Stimulated activated CD4-positive, alpha-beta T cell treated with anti-CD3 and anti-CD28 coated beads, TNF-alpha, amount 100 ng/mL, for 1 hour (primary cell): ENCODE measurements around the gene PKD2L2.
"Not testable (repeated sequence)": the region's sequence is repeated elsewhere in the genome, so short reads cannot be mapped to it uniquely, and the experiment has no call there.

Experiments used
- DNase-seq, 3 donors: peaks; one replicate each; pipeline ENCODE4 v3.0.0-alpha.2; 2020; ENCODE audit warnings: low read depth in 3 of 3, low spot score in 1 of 3

Gene PKD2L2

DNA sequence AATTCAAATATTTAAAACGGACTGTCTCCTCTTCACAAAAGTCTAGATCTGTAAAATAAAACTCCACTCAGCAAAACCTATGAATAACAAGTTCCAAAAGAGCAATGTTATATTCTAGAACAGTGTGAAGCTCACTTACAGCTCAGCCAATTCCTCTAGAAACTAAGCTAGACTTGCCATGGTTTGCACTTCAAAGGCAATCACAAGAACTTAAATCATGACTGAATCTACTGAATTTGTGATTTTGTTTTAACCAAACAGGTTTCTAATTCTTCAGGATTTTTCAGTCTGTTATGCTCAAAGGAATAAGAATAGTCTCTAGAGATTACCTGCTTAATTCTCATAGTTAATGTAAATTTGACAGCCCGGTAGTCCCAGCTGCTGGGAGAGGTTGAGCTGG, 1.4 kb upstream of the PKD2L2 start:
- no peak for DNase-seq

DNA sequence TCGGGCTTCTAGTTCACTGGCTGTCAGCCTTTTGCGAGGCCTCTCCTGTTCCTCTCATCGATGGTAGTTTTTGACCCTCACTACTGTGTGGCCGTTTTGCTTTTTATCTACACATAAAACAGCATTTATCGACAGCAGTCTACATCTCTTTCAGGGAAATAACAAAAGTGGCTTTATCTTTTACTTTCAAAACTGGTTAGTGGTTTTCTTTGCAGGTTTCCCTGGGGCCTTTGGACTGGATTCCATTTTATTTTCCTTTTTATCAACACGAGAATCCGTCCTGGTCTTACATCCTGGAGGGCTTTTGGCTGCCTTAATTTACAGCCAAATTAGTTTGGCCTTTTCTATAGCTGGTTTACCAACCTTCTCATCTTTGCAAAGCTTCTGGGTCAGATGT, 793 bp upstream of the PKD2L2 start:
- no peak for DNase-seq

DNA sequence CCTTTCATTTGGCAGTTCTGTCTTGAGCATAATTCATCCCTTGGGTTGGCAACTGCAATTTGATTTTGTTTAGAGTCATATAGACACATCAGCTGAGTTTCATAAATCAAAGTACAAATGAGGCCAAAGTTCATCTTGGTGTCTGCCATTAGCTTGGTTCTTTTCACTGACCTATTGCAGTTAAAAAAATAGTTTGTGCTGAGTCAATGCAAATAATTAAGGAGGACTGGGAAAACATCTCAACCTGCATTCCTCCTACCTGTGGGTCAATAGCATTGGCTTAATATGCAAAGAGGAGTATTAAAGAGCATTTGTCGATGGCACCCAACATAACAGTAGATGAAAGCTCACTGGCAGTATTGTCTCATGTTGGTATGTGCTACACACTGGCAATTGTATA, 1.6 kb downstream of the PKD2L2 start:
- no peak for DNase-seq

DNA sequence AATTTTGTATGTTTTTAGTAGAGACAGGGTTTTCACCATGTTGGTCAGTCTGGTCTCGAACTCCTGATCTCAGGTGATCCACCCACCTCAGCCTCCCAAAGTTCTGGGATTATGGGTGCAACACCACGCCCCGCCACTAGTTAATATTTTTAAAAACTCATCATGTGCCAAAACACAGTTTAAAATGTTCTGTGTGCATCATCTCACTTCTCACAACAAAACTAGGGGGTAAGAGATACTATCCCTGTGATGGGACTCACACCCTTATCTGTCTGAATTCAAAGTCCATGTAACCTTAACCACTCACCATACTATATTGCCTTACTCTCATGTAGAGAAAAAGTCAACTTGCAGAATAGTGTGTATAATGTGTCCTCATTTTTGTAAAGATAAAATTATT, 2.6 kb downstream of the PKD2L2 start:
- DNase-seq: no peak

DNA sequence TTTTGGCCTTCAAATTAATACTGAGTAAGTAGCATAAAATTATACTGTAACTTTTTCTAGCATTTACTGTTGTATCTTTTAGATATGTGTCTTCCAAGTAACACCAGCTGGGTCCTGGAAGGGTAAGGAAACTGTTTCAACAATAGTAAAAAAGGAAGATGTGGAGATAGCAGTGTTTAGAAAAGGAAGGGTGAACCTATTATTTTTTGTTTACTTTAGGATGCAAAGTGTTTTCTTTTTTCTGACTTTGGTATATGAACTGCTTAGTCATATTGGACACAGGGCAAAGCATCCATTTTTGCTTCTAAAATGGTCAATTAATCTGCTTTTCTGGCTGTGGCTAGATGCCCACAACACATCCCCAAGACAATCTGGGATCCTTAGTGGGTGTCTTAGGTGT, 5.3 kb downstream of the PKD2L2 start:
- no peak for DNase-seq

DNA sequence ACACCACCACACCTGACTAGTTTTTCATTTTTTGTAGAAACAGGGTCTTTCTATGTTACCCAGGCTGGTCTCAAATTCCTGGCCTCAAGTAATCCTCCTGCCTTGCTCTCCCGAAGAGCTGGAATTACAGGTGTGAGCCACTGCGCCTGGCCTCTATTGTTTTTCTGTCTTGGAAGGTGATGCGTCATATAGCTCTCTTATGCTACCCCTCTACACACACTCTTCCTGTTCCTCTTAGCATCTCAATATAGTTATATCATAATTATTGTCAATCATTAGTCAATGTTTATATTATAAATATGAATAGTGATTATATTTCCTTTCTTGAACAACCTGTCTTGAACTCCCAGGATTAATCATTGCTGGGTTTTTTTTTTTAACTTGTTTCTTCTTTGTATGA, 7.3 kb downstream of the PKD2L2 start:
- no peak for DNase-seq

DNA sequence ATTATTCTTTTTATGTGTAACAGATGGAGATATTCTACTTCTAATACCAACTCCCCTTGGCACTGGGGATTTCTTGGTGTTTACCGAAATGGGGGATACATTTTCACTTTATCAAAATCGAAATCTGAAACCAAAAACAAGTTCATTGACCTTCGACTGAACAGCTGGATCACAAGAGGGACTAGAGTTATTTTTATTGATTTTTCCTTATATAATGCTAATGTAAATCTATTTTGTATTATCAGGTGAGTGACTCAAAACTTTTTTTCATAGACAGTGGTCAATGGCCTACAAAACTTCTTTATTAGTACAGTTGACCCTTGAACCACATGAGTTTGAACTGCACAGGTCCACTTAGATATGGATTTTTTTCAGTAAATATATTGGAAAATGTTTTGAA, 10.2 kb downstream of the PKD2L2 start:
- DNase-seq: no peak

DNA sequence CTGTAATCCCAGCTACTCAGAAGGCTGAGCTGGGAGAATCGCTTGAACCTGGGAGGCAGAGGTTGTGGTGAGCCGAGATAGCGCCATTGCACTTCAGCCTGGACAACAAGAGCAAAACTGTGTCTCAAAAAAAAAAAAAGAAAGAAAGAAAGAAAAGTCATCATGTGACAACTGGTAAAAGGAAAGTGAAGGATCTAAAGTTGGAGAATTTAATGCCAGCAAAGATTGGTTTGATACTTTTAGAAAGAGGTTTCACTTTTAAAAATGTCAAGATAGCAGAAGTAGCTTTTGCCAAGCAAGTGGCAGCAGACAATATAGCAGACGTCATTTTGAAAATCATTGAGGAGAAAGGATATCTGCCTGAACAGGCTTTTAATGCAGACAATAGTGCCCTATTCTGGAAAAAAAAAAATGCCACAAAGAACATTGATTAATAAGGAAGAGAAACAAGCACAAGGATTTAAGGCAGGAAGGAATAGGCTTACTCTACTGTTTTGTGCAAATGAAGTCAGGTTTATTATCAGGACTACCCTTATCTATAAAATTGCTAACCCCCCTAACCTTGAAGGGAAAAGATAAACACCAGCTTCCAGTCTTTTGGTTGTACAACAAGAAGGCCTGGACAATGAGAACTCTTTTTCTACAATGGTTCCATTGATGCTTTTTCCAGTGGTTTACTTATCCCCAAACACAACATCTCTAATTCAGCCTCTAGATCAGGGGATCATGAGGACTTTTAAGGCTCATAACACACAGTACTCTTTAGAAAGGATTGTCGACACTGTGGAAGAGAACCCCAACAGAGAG, 12.0 kb downstream of the PKD2L2 start:
- DNase-seq: no peak

DNA sequence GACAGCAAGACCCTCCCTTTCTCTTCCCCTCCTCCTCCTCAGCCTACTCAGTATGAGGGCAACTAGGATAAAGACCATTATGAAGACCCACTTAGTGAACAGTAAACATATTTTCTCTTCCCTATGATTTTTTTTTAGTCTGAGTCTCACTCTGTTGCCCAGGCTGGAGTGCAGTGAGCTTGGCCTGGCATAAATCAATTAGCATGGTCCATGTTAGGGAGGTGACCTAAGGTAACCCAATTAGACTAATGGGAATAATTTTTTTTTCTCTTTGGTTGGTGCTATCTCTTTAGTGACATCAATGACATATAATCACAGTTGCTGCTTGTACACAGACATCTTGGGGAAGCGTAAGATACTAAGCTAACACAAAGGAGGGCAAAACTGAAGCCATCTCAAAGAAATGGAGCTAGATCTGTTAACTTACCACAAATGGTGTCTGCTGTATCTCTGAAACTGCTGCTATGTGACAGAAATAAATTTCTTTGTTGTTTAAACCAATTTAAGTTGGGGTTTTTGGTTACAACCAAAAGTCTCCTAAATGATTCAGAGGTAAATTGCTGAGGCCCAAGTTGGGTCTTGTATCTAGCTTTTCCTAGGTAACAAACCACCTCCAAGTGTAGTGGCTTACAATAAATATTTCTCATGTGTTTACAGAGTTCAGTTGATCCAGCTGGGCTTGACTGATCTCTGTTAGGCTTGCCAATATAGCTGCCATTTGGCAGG, 13.3 kb downstream of the PKD2L2 start:
- no peak for DNase-seq

DNA sequence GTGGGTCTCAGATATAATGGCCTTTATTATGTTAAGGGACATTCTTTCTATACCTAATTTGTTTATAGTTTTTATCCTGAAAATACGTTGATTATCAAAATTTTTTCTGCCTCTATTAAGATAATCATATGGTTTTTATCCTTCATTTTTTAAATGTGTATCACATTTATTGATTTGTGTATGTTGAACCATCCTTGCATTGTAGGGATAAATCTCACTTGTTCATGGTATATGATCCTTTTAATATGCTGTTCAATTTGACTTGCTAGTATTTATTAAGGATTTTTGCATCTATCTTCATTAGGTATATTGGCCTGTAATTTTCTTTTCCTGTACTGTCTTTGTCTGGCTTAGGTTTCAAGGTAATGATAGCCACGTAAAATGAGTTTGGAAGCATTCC, 25.5 kb downstream of the PKD2L2 start:
- DNase-seq: no peak

DNA sequence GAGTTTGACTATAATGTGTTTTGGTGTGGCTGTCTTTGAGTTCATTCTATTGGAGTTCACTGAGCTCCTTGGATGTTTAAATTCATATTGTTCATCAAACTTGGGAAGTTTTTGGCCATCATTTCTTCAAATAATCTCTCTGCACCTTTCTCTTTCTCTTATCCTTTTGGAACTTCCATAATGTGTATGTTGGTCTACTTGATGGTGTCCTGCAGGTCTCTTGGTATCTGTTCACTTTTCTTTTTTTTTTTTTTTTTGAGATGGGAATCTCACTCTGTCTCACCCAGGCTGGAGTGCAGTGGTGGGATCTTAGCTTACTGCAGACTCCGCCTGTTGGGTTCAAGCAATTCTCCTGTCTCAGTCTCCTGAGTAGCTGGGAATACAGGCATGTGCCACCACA, 27.7 kb downstream of the PKD2L2 start:
- no peak for DNase-seq

DNA sequence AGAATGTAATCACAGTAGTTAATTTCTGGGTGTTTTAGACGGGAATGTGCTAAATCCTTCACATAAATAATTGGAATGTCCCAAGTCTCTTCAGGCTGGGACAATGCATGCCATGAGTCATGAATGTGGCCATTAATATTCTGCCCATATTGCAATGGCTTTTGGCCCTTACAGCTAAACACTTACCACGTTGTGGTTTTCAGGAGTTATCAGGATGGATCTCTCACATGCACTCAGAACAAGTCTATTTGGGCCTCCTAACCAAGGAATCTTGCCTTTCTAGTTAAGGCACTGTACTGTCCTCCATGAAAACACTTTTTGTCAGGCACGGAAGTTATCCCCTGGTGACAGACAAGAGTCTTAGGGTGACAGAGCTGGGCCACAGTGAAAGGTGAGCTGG, 32.7 kb downstream of the PKD2L2 start:
- DNase-seq: no peak

DNA sequence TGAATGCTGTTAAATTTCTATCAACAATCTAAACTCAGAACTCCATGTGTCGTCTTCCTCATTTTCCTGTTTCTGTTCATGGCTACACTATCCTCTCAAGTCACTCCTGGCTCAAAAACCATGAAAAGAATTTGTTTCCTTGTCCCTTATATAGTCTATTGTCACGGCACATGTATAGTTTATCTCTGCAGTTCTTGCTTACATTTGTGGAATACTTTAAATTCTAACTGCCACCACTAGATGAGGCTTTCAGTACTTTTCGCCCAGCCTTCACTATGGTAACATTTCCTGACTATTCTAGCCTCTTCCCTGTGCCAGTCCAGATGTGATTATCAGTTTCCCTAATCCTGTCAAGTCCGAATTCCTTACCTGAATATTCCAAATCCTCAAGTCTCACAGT, 34.6 kb downstream of the PKD2L2 start:
- no peak for DNase-seq

DNA sequence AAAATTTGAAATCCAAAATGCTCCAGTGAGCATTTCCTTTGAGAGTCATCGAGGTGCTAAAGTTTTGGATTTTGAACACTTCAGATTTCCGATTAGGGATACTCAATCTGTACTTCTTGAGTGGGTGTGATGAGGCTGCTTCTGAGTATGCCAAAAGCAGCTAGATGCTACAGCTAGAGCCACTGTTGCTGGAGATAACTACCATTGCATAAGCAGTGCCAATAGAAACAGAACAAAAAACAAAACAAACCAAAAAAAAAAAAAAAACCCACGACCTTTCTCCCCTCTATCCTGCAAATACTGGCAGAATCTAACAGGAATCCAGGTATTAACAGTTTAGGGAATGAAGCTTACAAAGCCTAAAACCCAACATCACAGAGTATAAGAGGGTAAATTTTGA, 43.5 kb downstream of the PKD2L2 start:
- no peak for DNase-seq

DNA sequence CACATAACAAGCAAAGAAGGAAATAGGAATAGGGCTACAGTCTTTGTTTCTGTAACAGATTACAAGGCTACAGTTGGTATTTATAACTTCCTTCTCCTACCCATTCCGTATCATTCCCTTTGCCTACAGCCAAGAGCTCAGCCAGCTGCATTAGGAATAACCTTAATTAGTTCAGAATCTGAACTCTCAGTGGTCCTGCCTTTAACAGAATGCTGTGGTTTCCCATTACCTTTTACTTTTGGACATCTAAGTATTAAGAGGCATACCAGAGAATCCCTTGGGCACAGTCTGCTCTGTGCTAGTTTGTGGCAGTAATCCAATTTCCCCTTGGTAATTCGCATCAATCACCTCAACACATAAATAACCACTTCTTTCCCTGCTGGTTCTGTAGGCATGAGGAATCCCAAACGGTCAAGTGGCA, 44.2 kb downstream of the PKD2L2 start:
- DNase-seq: no peak

DNA sequence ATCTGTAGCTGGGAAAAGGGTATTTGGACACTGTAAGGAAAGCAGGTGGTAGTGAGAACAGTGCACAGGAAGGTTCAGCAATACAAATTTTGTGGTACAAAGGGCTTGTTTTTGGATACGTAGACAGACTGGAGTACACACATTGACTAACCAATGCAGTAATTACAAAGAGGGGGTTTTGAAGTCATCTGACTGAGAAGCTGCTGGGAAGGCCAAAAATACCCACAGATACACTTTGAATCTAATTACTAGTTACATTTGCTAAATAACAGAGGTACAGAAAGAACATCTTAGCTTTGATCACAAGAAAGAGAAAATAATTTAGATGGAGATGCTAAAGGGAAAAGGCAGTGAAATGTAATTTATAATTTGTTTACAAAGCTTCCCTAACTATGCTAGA, 45.9 kb downstream of the PKD2L2 start:
- no peak for DNase-seq

DNA sequence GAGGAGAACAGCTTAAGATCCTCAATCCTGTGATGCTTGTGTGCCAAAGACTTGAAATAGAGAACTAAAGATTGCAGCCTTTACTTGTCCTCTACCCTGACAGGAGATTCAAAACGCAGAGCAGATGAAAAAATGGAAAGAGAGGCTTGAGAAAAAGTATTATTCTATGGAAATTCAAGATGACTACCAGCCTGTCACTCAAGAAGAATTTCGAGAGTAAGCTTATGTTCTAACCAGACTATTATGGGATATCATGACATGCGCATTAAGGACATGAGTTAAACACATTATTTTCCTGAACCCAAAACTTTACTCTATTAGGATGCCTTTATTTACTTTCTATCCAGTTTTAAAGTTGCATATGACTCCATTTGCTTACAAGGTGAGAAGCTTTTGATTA, 46.4 kb downstream of the PKD2L2 start:
- no peak for DNase-seq

DNA sequence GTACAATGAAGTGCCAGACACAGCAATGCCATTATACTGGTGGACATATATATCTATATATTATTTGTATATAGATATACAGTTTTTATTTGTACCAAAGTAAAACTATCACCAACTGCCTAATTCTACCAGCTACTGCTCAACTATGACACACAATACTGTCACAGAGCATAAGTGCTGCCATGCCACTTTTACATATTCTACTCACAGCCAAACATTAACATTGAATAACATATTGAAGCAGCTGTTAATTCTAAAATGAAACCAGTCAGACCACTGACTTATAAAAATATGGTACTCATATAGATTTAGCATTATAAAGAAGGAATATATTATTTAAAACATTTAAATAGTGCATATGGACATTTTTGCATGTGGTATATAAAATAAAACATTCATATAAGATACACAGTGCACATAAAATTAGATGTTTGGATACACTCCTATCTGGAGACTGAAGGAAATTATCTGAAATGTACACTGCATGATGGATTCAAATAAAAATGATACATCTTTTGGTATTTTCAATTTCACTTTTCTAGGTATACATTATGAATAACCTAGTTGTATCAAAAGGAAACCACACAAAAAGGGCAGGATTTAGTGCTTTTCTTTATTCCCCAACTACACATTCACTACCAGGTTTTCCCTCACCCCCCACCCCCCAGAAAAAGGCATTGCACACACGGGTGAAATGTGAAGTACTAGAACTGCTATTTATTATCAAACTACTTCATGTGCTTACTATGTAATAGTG, 48.9 kb downstream of the PKD2L2 start:
- no peak for DNase-seq

DNA sequence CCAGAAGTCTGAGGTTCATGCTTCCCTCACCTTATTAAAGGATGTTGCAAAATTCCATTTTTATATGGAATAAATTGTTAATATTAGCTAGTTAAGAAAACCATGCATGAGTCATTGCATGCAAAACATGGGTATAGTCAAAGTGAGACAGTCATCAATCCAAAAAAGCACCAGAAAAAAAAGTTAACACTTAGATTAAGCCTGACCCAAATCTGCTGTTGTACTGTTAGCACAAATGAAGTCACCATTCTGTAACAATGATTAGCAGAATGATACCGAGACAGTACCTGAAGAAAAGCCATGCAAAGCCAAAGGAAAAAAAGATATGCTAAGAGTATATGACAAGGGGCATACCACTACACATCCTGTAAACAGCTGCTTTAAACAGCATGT, 49.5 kb downstream of the PKD2L2 start:
- no peak for DNase-seq

DNA sequence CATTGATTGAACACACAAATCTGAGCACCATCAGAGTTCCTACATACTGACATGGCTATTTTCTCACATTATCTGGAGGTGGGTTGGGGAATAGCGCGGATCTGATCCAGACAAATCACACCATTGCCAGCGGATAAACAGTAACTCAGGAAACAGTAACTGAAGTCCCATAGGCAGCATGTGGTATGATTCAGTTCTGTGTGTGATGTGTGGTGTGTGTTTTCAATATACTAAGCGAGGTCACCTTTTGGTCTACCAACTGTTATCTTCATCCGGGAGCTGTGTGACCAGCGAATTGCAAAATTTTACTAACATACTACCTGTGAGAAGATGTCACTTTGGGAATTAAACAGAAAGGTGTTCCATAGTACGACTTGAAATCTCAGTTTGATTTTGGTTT, 50.1 kb downstream of the PKD2L2 start:
- DNase-seq: no peak

DNA sequence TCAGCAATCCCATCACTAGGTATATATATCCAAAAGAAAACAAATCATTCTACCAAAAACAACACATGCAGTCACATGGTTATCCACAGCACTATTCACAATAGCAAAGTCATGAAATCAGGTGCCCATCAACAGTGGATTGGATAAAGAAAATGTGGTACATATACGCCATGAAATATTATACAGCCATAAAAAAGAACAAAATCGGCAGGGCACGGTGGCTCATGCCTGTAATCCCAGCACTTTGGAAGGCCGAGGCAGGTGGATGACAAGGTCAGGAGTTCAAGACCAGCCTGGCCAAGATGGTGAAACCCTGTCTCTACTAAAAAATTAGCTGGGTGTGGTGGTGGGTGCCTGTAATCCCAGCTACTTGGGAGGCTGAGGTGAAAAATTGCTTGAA, 55.0 kb downstream of the PKD2L2 start:
- DNase-seq: not testable (repeated sequence)

DNA sequence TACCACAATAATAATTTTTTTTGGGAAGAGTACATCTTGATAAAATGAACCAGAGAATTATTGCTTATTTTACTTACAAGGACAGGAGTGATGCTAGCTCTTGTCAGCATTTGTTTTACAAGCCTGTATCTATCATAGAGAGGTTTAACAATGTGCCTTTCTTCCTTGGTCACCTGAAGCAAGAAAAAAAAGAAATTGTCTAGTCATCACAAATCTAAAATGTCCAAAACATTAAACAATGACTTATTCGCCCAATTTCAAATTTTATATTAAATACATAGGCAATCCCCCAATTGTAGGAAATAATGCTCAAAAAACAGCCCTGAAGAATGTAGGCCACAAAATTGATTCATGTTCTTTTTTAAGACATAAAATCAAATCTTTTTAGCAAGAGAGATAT, 56.6 kb downstream of the PKD2L2 start:
- DNase-seq: no peak
